ENCODE measurements around the gene SERP1.
A peak's percentile ranks its signal among the peaks of the same experiment; 100 is the strongest.
"Not testable (repeated sequence)": the region's sequence is repeated elsewhere in the genome, so short reads cannot be mapped to it uniquely, and the experiment has no call there.

The SERP1 gene

GRCh38 chr3:150538324-150539208 is 7.7 kb downstream of the SERP1 start:
- DNase-seq = no peak

DNA sequence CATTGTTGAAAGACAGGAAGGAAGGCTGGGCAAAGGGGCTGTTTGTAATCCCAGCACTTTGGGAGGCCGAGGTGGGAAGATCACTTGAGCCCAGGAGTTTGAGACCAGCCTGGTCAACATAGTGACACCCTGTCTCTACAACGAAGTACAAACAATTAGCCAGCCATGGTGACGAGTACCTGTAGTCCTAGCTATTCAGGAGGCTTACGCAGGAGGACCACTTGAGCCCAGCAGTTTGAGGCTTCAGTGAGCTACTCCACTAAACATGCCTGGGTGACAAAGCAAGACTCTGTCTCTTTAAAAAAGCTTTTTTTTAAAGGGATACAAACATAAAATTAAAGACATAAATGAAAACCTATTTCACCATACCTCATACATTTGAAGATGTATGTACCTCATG is 11.1 kb downstream of the SERP1 start:
- no peak for DNase-seq

GRCh38 chr3:150531775-150532174 is 14.5 kb downstream of the SERP1 start:
- no peak for DNase-seq

- no peak for DNase-seq
Observed at GRCh38 chr3:150528354-150528797, 17.9 kb downstream of the SERP1 start.

- DNase-seq = no peak
Observed at GRCh38 chr3:150527464-150528255, 18.6 kb downstream of the SERP1 start.

DNA sequence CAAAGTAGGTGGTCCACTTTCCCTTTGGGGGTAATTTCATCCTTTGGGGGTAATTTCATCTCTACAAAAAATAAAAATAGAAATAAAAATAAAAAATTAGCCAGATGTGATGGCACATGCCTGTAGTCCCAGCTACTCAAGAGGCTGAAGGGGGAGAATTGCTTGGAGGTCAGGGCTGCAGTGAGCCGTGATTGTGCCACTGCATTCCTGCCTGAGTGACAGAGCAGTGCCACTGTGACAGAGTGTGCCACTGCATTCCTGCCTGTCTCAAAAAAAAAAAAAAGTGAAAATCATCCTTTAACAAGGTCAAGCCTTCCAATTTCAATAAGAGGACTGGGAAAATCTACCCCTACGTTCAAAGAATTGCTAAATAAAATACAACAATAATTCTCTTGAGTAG is 22.8 kb downstream of the SERP1 start:
- DNase-seq = no peak

DNA sequence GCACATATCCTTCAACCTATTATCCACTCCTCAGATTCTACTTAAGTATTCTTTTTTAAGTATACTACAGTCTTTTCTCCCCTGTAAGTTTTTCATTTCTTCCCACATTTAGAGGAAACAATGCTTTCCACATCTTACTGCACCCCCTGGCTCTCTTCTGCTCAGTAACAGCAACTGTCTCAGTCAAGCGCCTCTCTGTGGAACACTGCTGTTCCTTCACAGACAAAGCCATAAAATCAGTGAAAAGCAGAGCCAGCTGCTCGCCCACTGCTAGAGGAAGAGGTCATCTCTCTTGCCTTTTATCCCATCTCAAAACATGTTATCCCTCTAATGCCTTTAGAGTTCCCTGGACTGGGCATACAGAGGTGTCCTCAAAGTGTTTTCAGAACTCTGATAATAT is 24.8 kb downstream of the SERP1 start:
- no peak for DNase-seq

GRCh38 chr3:150520408-150520807 is 25.9 kb downstream of the SERP1 start:
- no peak for DNase-seq

GRCh38 chr3:150519026-150519425 is 27.3 kb downstream of the SERP1 start:
- no peak for DNase-seq

DNA sequence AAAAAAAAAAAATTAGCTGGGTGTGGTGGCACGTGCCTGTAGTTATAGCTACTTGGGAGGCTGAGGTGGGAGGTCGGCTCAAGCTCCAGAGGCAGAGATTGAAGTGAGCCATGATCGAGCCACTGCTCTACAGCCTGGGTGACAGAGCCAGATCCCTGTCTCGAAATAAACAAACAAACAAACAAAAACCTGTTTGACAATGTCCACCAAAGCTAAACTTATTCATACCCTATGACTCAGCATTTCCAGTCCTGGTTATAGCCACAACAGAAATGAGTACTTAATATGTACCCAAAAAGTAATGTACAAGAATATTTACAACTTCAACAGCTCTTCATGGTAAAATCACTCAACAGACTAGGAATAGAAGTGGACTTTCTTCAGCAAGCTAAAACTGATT is 31.1 kb downstream of the SERP1 start:
- DNase-seq = no peak

DNA sequence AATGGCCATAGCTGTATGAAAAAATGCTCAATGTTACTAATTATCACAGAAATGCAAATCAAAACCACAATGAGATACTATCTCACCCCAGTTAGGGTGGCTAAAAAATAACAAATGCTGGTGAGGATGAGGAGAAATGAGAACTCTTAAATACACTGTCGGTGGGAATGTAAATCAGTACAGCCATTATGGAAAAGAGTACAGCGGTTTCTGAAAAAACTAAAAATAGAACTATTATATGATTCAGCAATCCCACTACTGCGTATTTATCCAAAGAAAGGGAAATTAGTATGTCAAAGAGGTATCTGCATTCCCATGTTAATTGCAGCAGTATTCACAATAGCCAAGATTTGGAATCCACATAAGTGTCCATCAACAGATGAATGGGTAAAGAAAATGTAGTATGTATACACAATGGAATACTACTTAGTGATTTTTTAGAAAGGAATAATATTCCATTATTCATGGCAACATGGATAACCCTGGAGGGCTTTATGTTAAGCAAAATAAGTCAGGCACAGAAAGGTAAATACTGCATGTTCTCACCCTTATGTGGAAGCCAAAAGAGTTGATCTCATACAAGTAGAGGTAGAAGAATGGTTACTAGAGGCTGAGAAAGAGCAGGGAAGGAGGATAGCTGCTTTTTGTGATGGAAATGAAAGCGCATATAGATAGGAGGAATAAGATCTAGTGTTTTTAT is 35.0 kb downstream of the SERP1 start:
- DNase-seq = no peak

DNA sequence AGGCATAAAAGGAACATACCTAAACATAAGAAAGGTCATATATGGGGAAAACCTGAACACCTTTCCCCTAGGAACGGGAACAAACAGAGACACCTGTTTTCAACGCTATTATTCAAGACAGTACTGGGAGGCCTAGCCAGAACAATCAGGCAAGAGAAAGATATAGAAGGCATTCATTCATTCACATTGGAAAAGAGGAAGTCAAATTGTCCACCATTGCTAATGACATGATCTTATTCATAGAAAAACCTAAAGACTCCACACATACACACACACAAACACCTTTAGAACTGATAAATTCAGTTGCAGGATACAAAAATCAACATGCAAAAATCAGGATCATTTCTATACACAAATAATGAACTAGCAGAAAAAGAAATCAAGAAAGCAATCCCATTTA is 36.5 kb downstream of the SERP1 start:
- no peak for DNase-seq

- DNase-seq = no peak
Observed at GRCh38 chr3:150508401-150508800, 37.9 kb downstream of the SERP1 start.

DNA sequence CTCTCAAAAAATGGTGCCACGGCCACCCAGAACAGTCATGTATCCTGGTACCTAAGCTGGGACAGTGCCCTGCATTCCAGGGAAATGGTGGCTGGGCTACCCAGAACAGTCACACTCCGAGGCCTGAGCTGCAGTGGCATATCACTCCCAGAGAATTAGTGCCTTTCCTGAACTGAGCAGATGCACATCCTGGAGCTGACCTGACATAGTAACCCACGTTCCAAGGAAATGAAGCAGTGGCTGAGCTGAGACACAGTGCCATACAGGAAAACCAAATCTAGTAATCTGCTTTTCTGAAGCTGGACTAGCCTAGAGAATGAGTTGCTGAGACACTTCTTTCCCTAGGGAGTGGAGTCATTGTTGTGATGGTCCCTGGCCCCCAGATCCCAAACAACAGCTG is 41.8 kb downstream of the SERP1 start:
- DNase-seq = no peak

- DNase-seq = no peak
Observed at GRCh38 chr3:150503402-150504099, 42.7 kb downstream of the SERP1 start.

DNA sequence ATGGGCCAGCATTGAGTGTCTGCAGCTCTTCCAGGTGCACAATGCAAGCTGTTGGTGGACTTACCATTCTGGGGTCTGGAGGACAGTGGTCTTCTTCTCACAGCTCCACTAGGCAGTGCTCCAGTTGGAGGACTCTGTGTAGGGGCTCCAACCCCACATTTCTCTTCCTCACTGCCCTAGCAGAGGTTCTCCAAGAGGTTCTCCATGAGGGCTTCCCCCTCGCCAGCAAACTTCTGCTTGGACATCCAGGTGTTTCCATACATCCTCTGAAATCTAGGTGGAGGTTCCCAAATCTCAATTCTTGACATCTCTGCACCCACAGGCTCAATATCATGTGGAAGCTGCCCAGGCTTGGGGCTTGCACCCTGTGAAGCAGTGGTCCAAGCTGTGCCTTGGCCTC is 45.3 kb downstream of the SERP1 start:
- not testable (repeated sequence) for DNase-seq

- DNase-seq = no peak
Observed at GRCh38 chr3:150497956-150498355, 48.3 kb downstream of the SERP1 start.

DNA sequence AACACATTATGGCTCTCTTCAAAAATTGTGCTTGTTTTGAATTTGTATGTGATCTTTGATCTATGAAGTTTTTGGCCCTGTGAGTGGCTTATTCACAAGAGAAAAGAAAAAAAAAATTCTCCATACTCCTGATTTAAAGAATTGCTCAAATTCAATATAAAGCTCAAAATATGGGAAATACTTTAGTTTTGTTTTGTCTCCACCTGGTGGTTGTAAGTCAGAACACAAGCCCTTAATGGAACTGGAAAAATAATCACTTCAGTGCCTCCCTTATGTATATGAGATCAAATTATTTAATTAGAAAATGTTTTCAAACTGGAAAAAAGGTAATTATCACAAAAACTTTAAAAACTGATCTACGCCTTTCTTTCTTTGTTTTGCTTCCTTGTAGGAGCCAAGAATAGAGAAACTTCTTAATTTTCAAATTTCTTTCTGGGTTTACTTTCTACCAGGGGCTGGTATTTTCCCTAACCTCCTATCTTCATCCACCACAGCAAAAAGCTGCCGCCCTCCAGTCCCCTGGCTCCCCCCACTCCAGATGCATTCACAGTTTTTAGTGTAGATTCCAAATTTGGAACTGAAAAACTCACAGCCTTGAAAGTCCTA is 50.6 kb downstream of the SERP1 start:
- DNase-seq = peak; percentile 4

GRCh38 chr3:150495149-150495548 is 51.1 kb downstream of the SERP1 start:
- DNase-seq = no peak

GRCh38 chr3:150494411-150494977 is 51.8 kb downstream of the SERP1 start:
- DNase-seq = no peak

All from NCI-H1092 (cell line).